ENCODE measurements around the gene PRDM15. TPM values are rescaled to one million over a fixed set of nuclear protein-coding genes. Genes with fewer than 3 reads are reported as not detected.

PRDM15 gene
- total RNA-seq, 1 donor from 2014 or later: 12.0 TPM

DNA sequence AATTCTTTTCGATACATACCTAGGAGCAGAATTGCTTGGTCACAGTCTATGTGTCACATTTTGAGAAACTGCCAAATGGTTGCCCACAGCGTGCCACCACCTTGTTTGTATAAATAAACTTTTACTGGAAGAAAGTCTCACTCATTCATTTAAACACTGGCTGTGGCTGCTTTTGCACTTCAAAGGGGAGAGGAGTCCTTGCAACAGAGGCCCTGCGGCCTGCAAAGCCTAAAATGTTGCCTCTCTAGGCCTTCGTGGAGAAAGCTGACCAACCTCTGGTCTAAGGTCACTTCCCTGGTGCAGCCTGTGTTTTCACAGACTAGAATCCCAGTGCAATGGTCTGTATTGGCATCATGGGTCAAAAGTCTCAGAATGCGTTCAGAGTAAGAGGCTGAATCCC is 120.6 kb downstream of the PRDM15 start:
- Mint-ChIP-seq H3K36me3 (ENCODE audit: low read depth) (no peaks in the 10 kb centered on the region), H3K27me3 (ENCODE audit: low read depth) (peaks cover 44% of the 10 kb centered on the region), H3K4me1 (peaks cover 40% of the 10 kb centered on the region), H3K4me3 (no peak overlapping the region), H3K9me3 (no peaks in the 10 kb centered on the region), H3K27ac (ENCODE audit: unreplicated experiment) (no peak overlapping the region)
- TF ChIP-seq, protein P1, sequence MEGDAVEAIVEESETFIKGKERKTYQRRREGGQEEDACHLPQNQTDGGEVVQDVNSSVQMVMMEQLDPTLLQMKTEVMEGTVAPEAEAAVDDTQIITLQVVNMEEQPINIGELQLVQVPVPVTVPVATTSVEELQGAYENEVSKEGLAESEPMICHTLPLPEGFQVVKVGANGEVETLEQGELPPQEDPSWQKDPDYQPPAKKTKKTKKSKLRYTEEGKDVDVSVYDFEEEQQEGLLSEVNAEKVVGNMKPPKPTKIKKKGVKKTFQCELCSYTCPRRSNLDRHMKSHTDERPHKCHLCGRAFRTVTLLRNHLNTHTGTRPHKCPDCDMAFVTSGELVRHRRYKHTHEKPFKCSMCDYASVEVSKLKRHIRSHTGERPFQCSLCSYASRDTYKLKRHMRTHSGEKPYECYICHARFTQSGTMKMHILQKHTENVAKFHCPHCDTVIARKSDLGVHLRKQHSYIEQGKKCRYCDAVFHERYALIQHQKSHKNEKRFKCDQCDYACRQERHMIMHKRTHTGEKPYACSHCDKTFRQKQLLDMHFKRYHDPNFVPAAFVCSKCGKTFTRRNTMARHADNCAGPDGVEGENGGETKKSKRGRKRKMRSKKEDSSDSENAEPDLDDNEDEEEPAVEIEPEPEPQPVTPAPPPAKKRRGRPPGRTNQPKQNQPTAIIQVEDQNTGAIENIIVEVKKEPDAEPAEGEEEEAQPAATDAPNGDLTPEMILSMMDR (conservative IDR thresholded peaks at IDR 0.05): no peak
- no peak for DNase-seq (ENCODE audit: low read depth, low spot score)

DNA sequence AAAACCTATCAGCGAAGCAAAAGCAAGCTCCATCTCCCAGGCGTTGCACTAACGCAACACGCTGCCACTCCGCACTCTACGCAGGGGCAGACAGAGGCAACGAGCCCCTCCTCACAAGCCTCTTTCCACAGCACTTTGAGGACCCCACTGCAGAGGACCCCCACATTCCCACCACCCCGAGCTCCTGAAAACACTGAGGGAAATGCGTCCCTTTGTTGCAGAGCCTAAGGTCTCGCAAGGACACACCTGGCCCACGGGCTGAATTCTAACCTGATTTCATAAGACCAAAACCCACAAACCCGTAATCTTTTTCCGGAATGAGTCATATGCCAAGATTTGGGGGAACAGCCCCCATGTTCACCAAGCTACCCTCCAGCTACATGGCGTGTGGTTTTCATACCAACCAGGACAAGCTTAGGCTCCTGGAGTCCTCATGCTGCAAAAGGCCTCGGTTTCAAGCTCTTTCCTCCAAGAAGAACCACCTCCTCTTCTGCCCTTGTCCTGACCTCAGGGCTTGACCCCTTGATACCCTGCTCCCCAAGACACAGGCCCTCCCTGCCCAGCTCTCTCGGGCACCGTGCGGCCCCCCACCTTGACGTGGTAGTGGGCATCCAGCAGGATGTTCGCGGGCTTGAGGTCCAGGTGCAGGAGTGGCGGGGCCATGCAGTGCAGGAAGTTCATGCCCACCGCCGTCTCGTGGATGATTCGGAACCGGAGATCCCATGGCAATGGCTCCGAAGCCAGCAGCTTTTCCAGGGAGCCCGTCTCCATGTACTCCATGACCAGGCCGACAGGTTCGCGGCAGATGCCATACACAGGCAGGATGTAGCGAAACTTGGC is 123.0 kb downstream of the PRDM15 start:
- H3K4me1 Mint-ChIP-seq: peaks cover 41% of the 10 kb centered on the region
- TF ChIP-seq, protein P1 (conservative IDR thresholded peaks at IDR 0.05): no peak
- H3K27me3 Mint-ChIP-seq (ENCODE audit: low read depth): peaks cover 20% of the 10 kb centered on the region
- no peak for DNase-seq (ENCODE audit: low read depth, low spot score)
- no peaks in the 10 kb centered on the region for H3K36me3 Mint-ChIP-seq (ENCODE audit: low read depth)
- H3K9me3 Mint-ChIP-seq: no peaks in the 10 kb centered on the region
- H3K27ac Mint-ChIP-seq (ENCODE audit: unreplicated experiment): no peak overlapping the region
- no peak overlapping the region for H3K4me3 Mint-ChIP-seq

DNA sequence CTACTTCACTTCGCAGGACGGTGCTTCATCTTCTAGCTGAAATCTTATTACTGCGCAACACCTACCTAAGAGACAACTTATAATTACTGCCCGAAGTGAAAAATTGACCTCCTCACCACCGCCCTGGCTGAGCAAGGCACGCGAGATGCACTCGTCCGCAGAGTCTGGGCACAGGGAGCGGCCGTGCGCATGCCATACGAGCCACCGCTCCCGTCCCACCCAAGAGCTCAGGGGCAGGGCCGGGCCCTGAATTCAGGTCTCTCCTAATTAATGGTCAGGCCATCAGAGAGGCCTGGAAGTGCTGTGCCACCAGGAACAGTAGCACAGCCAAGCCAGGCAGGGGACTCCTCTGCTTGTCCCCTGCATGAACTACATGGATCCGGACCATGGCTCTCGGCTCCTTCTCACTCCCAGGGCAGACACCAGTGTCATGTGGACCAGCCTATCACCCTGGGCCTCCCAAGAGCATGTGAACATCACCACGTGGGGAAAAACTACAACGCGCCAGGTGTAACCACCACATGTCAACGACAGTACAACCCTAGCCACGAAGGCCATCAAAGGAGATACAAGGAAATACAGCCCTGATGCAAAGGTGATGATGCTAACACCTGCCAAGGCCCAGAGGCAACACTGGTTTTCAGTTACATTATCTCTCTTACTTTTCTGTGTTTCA is 123.7 kb downstream of the PRDM15 start:
- H3K36me3 Mint-ChIP-seq (ENCODE audit: low read depth): no peaks in the 10 kb centered on the region
- no peak for DNase-seq (ENCODE audit: low read depth, low spot score)
- no peak overlapping the region for H3K4me3 Mint-ChIP-seq
- no peak overlapping the region for H3K27ac Mint-ChIP-seq (ENCODE audit: unreplicated experiment)
- H3K4me1 Mint-ChIP-seq: peaks cover 38% of the 10 kb centered on the region
- H3K9me3 Mint-ChIP-seq: no peaks in the 10 kb centered on the region
- H3K27me3 Mint-ChIP-seq (ENCODE audit: low read depth): peaks cover 12% of the 10 kb centered on the region
- TF ChIP-seq, protein P1 (conservative IDR thresholded peaks at IDR 0.05): no peak

DNA sequence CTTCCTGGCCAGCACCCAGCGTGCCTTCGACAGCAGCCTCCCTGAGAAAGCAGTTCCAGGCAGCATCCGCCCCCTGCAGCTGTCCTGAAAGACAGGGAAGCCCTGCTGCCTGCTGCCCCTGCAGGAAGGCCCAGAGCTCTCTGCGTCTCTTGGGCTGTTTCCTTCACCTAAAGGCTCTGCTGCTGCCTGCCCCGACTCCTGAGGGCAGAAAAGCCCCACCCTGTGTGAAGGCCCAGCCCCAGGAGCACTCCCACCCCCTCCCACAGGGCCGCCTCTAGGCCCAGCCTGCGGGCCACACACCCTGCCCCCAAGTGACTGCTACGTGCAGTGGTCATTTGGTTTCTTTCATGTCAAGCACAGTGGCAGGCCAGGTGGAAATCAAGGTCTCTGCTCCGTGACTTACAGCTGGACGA is 124.7 kb downstream of the PRDM15 start:
- Mint-ChIP-seq H3K4me1 (peaks cover 44% of the 10 kb centered on the region), H3K9me3 (no peaks in the 10 kb centered on the region), H3K27me3 (ENCODE audit: low read depth) (peaks cover 3% of the 10 kb centered on the region), H3K4me3 (peak overlapping the region; percentile 29), H3K27ac (ENCODE audit: unreplicated experiment) (no peak overlapping the region), H3K36me3 (ENCODE audit: low read depth) (no peaks in the 10 kb centered on the region)
- no peak for DNase-seq (ENCODE audit: low read depth, low spot score)
- TF ChIP-seq, protein P1 (conservative IDR thresholded peaks at IDR 0.05): no peak

DNA sequence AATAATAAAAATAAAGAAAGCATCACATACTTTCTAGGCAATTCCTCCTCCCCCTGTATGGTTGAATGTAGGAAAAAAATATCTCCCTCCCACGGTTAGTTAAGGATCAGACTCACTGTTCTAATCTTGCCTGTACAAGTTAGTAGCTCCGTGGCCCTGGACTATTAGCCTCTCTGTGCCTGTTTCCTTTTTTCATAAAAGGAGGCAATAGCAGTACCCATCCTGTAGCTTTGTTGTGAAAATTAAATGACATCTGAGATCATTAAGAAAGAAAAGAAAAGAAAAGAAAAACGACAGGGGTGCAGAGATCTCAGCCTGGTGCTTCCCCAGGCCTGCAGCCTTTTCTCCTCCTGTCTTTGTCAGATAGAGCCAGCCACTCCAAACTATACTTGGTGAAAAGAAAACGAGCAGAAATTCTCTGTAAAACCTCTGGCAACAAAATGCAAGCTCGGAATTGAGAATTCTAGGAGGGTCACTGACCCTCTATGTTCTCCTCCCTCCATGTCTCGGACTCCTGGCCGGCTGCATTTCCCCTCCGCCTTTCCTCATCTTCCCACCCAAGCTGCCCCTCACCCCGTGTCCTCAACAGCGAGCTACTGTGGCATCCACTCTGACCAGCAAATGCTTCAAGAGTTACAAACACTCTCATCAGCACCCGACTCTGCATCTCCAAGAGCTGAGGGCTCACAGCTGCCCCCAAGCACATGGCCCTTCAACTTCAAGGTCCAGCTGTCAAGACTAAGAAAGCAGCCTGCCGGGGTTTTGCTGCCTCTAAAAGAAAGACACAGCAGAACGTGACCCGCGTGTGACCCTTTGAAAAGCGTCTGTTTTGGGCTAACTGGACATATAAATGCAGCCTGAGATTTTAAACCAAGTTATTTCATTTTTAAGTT is 125.9 kb downstream of the PRDM15 start:
- no peak overlapping the region for H3K27ac Mint-ChIP-seq (ENCODE audit: unreplicated experiment)
- TF ChIP-seq, protein P1 (conservative IDR thresholded peaks at IDR 0.05): no peak
- no peaks in the 10 kb centered on the region for H3K36me3 Mint-ChIP-seq (ENCODE audit: low read depth)
- DNase-seq (ENCODE audit: low read depth, low spot score): no peak
- H3K9me3 Mint-ChIP-seq: no peaks in the 10 kb centered on the region
- peak overlapping the region; percentile 22 for H3K4me3 Mint-ChIP-seq
- peaks cover 46% of the 10 kb centered on the region for H3K4me1 Mint-ChIP-seq
- no peaks in the 10 kb centered on the region for H3K27me3 Mint-ChIP-seq (ENCODE audit: low read depth)
